HG03159 (cell line): ENCODE results near the gene UNC5C.

Source experiments
- ATAC-seq: cut with Tn5 transposase; IDR thresholded peaks from one replicate; pipeline ENCODE4 v1.9.1; 2021; ENCODE audit warnings: mild to moderate bottlenecking, moderate library complexity; ENCODE audit not compliant: unreplicated experiment

The UNC5C gene

GRCh38 chr4:95360256-95360903 lies 188.4 kb downstream of the UNC5C start:
- ATAC-seq = no peak

GRCh38 chr4:95358421-95358820 lies 190.4 kb downstream of the UNC5C start:
- no peak for ATAC-seq

GRCh38 chr4:95355021-95355420 lies 193.8 kb downstream of the UNC5C start:
- ATAC-seq = no peak

GRCh38 chr4:95348418-95348817 lies 200.4 kb downstream of the UNC5C start:
- no peak for ATAC-seq

GRCh38 chr4:95343235-95343634 lies 205.5 kb downstream of the UNC5C start:
- ATAC-seq = no peak

- no peak for ATAC-seq
Observed at GRCh38 chr4:95340191-95340590, 208.6 kb downstream of the UNC5C start.

GRCh38 chr4:95325665-95326064 lies 223.1 kb downstream of the UNC5C start:
- ATAC-seq = no peak

- ATAC-seq = no peak
Observed at GRCh38 chr4:95319169-95319568, 229.6 kb downstream of the UNC5C start.

- no peak for ATAC-seq
Observed at GRCh38 chr4:95318483-95318882, 230.3 kb downstream of the UNC5C start.

GRCh38 chr4:95318044-95318443 lies 230.7 kb downstream of the UNC5C start:
- ATAC-seq = no peak

- no peak for ATAC-seq
Observed at GRCh38 chr4:95317085-95317793, 231.5 kb downstream of the UNC5C start.

GRCh38 chr4:95314573-95314972 lies 234.2 kb downstream of the UNC5C start:
- ATAC-seq = no peak

GRCh38 chr4:95304898-95305297 lies 243.9 kb downstream of the UNC5C start:
- no peak for ATAC-seq

GRCh38 chr4:95300304-95300703 lies 248.5 kb downstream of the UNC5C start:
- no peak for ATAC-seq

GRCh38 chr4:95296052-95296451 lies 252.7 kb downstream of the UNC5C start:
- no peak for ATAC-seq

- no peak for ATAC-seq
Observed at GRCh38 chr4:95295157-95295556, 253.6 kb downstream of the UNC5C start.

- no peak for ATAC-seq
Observed at GRCh38 chr4:95294321-95294720, 254.5 kb downstream of the UNC5C start.

- no peak for ATAC-seq
Observed at GRCh38 chr4:95293014-95293413, 255.8 kb downstream of the UNC5C start.

- no peak for ATAC-seq
Observed at GRCh38 chr4:95290702-95291101, 258.1 kb downstream of the UNC5C start.

- ATAC-seq = peak; percentile 74
Observed at GRCh38 chr4:95289028-95289634, 259.6 kb downstream of the UNC5C start.

- no peak for ATAC-seq
Observed at GRCh38 chr4:95288552-95288951, 260.2 kb downstream of the UNC5C start.

GRCh38 chr4:95285797-95286196 lies 263.0 kb downstream of the UNC5C start:
- no peak for ATAC-seq
